Gastrocnemius medialis (tissue), 4 donors: ENCODE measurements around the gene PTPN7.

Experiments used
- CTCF ChIP-seq, 5 experiments: fragments of 450-650 bp in 3 of 5; fragments of 200-600 bp in 2 of 5; sonication (generic) in 2 of 5; IDR thresholded peaks in 4 of 5; conservative IDR thresholded peaks in 1 of 5; 1 replicate in 4 of 5; 2 replicates in 1 of 5; pipeline ENCODE4 v1.5.1; 2016 to 2019; ENCODE audit warnings: antibody characterized with exemption in 5 of 5, mild to moderate bottlenecking in 3 of 5, moderate library complexity in 3 of 5
- POLR2A ChIP-seq, 2 donors: fragments of 450-650 bp; IDR thresholded peaks; one replicate each; pipeline ENCODE4 v1.6.1; 2017; ENCODE audit warnings: antibody characterized with exemption in 2 of 2, mild to moderate bottlenecking in 2 of 2, moderate library complexity in 2 of 2

GRCh38 chr1:202123336-202123813, 37.0 kb downstream of the PTPN7 start:
- no peak for TF ChIP-seq POLR2A (IDR thresholded peaks at IDR 0.05)
- no peak for TF ChIP-seq CTCF (IDR thresholded peaks at IDR 0.05 in 4 of 5, conservative IDR thresholded peaks at IDR 0.05 in 1 of 5)
